NT2/D1 (cell line): ENCODE measurements around the gene SLAMF6.

Experiments
- SUZ12 ChIP-seq: IDR thresholded peaks from 2 replicates; pipeline ENCODE4 v1.6.1; 2011; ENCODE audit not compliant: insufficient read length, insufficient read depth; ENCODE audit errors: extremely low read depth
- YY1 ChIP-seq: IDR thresholded peaks from 2 replicates; pipeline ENCODE4 v1.6.1; 2011; ENCODE audit not compliant: insufficient read length, insufficient read depth
- ZNF274 ChIP-seq: IDR thresholded peaks from 2 replicates; pipeline ENCODE4 v1.6.1; 2011; ENCODE audit warnings: mild to moderate bottlenecking, low read depth, low read length

DNA sequence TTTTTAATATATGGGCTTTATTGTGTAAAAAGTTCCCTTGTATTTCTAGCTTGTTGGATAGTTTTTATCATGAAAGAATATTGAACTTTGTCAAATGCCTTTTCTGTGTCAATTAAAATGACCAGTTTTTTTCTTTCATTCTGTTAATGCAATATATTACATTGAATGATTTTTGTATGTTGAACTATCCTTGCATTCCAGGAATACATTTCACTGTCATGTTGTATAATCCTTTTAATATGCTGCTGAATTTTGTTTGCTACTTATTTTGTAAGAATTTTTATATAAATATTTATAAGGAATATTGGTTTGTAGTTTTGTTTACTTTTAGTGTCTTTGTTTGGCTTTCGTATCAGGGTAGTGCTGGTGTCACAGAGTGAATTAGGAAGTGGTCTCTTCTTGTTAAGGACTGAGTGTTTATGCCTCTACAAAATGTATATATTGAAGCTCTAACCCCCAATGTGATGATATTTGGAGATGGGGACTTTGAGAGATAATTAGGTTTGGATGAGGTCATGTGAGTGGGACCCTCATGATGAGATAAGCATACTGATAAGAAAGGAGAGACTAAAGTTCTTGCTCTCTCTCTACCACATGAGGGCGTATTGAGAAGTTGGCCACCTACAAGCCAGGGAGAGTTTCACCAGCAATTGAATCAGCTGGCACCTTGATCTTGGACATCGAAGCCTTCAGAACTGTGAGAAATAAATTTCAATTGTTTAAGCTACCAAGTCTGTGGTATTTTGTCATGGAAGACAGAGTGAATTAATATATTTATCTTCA lies 12.0 kb upstream of the SLAMF6 start:
- TF ChIP-seq YY1, result no peak
- no peak for TF ChIP-seq ZNF274
- no peak for TF ChIP-seq SUZ12
